ENCODE measurements around the gene SMIM32. TPM values are rescaled to one million over a fixed set of nuclear protein-coding genes. Genes with fewer than 3 reads are reported as not detected.

The SMIM32 gene
- total and polyA plus RNA-seq, 2 of the 13 experiments (the other 11 are each of a cell fraction or from before 2014, with no cell fraction given), result 0.15 to 0.20 TPM

DNA sequence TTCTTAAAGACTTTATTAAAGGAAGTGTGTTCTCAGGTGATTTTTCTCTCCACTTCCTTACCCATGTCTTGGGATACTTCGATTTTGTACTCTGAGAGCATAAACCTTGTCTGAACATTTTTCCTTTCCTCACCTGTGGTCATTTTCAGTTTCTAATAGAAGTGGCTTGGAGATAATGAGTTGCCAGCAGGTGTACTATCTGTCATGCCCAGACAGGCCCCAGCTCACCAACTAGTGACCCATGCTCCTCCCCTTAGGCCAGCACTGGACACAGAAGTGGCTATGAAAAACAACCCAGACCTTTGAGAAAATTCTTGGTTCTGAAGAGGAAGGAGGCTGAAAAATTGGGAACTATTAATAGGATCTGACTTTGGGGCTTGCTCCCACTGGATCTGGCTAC, 49.2 kb upstream of the SMIM32 start (continued):
- no peak for TF ChIP-seq IRX3 (CRISPR knock-in tag; IDR thresholded peaks at IDR 0.05; ENCODE audit: borderline replicate concordance, low read depth)
- TF ChIP-seq ZBTB1 (CRISPR knock-in tag; IDR thresholded peaks at IDR 0.05; ENCODE audit: borderline replicate concordance), result no peak
- TF ChIP-seq, protein P1, sequence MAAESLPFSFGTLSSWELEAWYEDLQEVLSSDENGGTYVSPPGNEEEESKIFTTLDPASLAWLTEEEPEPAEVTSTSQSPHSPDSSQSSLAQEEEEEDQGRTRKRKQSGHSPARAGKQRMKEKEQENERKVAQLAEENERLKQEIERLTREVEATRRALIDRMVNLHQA (CRISPR knock-in tag; IDR thresholded peaks at IDR 0.05), result no peak
- no peak for TF ChIP-seq ZNF263 (CRISPR knock-in tag; IDR thresholded peaks at IDR 0.05)
- TF ChIP-seq, protein P2, sequence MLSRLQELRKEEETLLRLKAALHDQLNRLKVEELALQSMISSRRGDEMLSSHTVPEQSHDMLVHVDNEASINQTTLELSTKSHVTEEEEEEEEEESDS (CRISPR knock-in tag; IDR thresholded peaks at IDR 0.05; ENCODE audit: borderline replicate concordance), result no peak
- TF ChIP-seq, protein P3, sequence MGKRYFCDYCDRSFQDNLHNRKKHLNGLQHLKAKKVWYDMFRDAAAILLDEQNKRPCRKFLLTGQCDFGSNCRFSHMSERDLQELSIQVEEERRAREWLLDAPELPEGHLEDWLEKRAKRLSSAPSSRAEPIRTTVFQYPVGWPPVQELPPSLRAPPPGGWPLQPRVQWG (CRISPR knock-in tag; IDR thresholded peaks at IDR 0.05; ENCODE audit: borderline replicate concordance, low read depth), result no peak
- TF ChIP-seq HOXD1 (CRISPR knock-in tag; IDR thresholded peaks at IDR 0.05), result no peak
- TF ChIP-seq HIVEP1 (CRISPR knock-in tag; IDR thresholded peaks at IDR 0.05), result no peak
- TF ChIP-seq, protein P4, sequence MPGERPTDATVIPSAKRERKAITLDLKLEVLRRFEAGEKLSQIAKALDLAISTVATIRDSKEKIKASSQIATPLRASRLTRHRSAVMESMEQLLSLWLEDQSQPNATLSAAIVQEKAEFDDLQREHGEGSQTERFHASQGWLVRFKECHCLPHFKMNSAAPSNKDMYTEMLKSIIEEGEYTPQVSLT (CRISPR knock-in tag; IDR thresholded peaks at IDR 0.05; ENCODE audit: borderline replicate concordance, low read depth), result no peak

DNA sequence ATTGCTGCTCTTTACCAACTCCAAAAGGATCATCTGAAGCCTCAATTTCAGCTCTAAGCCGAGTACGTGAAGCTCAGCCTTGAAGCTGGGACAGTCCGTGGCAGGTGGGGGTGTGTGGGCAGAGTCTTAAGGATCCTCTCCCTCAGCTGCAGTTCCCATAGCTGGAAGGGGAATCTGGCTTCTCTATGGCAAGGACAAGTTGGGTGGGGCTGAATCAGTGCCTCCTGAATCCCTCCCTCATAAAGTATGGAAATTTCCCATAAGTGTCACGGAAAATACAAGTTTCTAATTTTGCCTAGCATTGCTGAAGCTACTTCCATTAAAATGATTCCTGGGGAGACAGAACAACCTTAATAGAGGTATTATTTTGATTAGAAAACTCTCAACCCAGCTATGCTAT, 47.9 kb upstream of the SMIM32 start:
- no peak overlapping the region for H3K4me2 ChIP-seq (ENCODE audit: low read depth, low read length)
- no TSS peak for BruUV-seq (replicated peaks)
- no peak overlapping the region for H3K4me3 ChIP-seq (replicated peaks in 1 of 3; ENCODE audit: insufficient read depth in 1 of 3, low read depth in 2 of 3, low read length in 3 of 3)
- no peaks in the 10 kb centered on the region for H4K20me1 ChIP-seq (ENCODE audit: insufficient read depth, low read length)
- H3K27me3 ChIP-seq (ENCODE audit: control insufficient read depth in 1 of 2, insufficient read depth in 2 of 2, low read length in 2 of 2), result peaks cover 0 to 3% of the 10 kb centered on the region in 2 experiments; a peak in 1 of 5 replicates
- ChIA-PET CTCF (ENCODE audit: low intra/inter-chr PET ratio, low total read pairs) (no interaction called here), POLR2A (no interaction called here)
- no peak overlapping the region for H3K9ac ChIP-seq (ENCODE audit: insufficient read depth, low read depth, low read length)
- no peaks in the 10 kb centered on the region for H3K4me1 ChIP-seq (ENCODE audit: insufficient read depth, low read length)
- H3K36me3 ChIP-seq (replicated peaks in 1 of 2; ENCODE audit: control insufficient read depth in 1 of 2, insufficient read depth in 2 of 2, low read length in 2 of 2), result no peaks in the 10 kb centered on the region
- no peaks in the 10 kb centered on the region for H3K9me3 ChIP-seq (ENCODE audit: low read length)
- FAIRE-seq (no peak), ATAC-seq (no peak), DNase-seq (ENCODE audit: low spot score) (no peak)
- no peak for TF ChIP-seq SMAD9 (CRISPR knock-in tag; IDR thresholded peaks at IDR 0.05)
- no peak for TF ChIP-seq ZNF878 (CRISPR knock-in tag; IDR thresholded peaks at IDR 0.05)
- TF ChIP-seq ZFP36 (IDR thresholded peaks at IDR 0.05; ENCODE audit: borderline replicate concordance, low read depth, low read length, partially characterized antibody), result no peak
- no peak for TF ChIP-seq TOPORS (CRISPR knock-in tag; IDR thresholded peaks at IDR 0.05)
- TF ChIP-seq EED (CRISPR knock-in tag; IDR thresholded peaks at IDR 0.05), result no peak
- TF ChIP-seq, protein P5, sequence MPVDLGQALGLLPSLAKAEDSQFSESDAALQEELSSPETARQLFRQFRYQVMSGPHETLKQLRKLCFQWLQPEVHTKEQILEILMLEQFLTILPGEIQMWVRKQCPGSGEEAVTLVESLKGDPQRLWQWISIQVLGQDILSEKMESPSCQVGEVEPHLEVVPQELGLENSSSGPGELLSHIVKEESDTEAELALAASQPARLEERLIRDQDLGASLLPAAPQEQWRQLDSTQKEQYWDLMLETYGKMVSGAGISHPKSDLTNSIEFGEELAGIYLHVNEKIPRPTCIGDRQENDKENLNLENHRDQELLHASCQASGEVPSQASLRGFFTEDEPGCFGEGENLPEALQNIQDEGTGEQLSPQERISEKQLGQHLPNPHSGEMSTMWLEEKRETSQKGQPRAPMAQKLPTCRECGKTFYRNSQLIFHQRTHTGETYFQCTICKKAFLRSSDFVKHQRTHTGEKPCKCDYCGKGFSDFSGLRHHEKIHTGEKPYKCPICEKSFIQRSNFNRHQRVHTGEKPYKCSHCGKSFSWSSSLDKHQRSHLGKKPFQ (CRISPR knock-in tag; IDR thresholded peaks at IDR 0.05; ENCODE audit: insufficient replicate concordance), result no peak
- TF ChIP-seq, protein P6, sequence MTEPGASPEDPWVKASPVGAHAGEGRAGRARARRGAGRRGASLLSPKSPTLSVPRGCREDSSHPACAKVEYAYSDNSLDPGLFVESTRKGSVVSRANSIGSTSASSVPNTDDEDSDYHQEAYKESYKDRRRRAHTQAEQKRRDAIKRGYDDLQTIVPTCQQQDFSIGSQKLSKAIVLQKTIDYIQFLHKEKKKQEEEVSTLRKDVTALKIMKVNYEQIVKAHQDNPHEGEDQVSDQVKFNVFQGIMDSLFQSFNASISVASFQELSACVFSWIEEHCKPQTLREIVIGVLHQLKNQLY (CRISPR knock-in tag; IDR thresholded peaks at IDR 0.05), result no peak
- no peak for TF ChIP-seq TSC22D2 (CRISPR knock-in tag; IDR thresholded peaks at IDR 0.05; ENCODE audit: borderline replicate concordance)
- TF ChIP-seq BRD4 (CRISPR knock-in tag; IDR thresholded peaks at IDR 0.05), result no peak
- TF ChIP-seq ATAD3A (CRISPR knock-in tag; IDR thresholded peaks at IDR 0.05), result no peak
- TF ChIP-seq ZNF546 (CRISPR knock-in tag; conservative IDR thresholded peaks at IDR 0.05), result no peak
- intact Hi-C loops (cut with micrococcal nuclease; ENCODE audit: unreplicated experiment), result no loop called here
- no peaks in the 10 kb centered on the region for H3K79me2 ChIP-seq (ENCODE audit: insufficient read depth, low read length)
- H3K27ac ChIP-seq (ENCODE audit: extremely low read length, insufficient read depth, low read length), result no peak overlapping the region
- no peak overlapping the region for H2AFZ ChIP-seq (ENCODE audit: low read length)
- in situ Hi-C loops (cut with HindIII; ENCODE audit: extremely low pct_ligation_motif_present, low pct_unique_long_range_greater_than_20kb), result no loop called here
- WGBS (ENCODE audit: low lambda C conversion rate), result 4% methylated on average over 4 of the region's 4 CpGs
